HG03280 (cell line): ENCODE data around the gene RIPOR1.

ENCODE experiments used
- ATAC-seq: cut with Tn5 transposase; IDR thresholded peaks from one replicate; pipeline ENCODE4 v1.9.1; 2021; ENCODE audit warnings: mild to moderate bottlenecking, moderate library complexity; ENCODE audit not compliant: unreplicated experiment

RIPOR1 gene

DNA sequence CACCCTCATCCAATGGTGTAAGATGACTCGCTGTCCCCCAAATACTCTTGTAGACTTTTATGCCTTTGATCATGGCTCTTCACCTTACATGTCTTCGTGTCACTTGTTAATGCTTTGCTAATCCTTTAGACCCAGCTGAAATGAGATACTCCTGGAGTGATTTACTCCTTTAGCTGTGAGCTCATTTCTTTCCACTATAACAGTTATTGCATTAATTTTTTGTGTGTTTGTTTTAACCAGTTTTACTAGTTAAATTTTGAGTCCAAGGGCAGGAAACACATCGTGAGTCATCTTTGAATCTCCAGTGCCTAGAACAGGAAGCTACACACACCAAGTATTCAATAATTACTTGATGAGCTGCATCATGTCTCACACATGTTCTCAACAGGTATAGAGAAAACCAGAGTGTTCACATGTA lies 27.2 kb downstream of the RIPOR1 start:
- no peak for ATAC-seq

DNA sequence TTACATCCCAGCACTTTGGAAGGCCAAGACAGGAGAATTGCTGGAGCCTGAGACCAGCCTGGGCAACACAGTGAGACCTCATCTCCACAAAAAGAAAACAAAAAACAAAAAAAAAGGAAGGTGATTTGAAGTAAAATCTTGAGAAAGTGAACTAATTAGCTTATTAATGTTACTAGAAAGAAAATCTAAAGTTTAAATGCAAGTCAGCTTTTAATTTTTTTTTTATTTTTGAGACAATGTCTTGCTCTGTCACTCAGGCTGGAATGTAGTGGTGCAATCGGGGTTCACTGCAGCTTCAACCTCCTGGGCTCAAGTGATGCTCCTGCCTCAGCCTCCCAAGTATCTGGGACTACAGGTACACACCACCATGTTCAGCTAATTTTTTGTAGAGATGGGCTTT lies 30.2 kb downstream of the RIPOR1 start:
- no peak for ATAC-seq

DNA sequence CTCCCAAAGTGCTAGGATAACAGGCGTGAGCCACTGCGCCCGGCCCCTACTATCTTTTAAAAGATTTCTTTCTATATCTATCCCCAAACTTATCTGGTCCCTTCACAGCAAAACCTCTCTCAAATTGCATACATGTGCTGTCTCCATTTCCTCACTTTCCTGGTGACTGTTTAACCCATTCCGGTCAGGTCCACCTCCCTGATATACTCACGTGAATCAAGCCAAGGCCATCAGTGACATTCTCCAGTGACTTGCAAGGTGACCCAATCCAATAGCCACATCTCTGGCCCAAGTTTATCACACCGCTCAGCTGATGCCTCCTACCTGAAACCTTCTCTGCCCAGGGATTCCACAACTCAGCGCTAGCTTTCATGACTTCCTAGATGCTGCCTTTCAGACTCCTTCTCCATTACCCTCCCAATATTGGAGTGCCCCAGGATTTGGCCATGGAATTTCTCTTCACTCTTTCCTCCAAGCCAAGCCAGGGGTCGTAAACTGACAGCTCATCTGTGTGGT lies 32.3 kb downstream of the RIPOR1 start:
- ATAC-seq, result no peak

DNA sequence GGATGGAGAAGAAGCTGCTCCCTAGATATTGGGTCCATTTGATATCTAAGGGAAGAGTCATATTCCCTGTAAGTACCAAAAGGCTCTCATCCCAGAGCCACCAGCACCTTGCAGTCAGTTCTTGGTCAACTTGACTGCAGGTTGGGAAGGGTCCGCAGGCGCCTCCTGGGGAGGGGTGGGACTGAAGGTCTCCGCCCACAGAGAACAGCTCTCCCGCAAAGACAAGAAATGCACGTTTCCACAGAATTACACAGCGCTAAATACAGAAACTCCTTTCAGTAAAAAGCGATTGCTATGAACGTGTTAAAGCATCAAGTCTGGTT lies 32.8 kb downstream of the RIPOR1 start:
- no peak for ATAC-seq

DNA sequence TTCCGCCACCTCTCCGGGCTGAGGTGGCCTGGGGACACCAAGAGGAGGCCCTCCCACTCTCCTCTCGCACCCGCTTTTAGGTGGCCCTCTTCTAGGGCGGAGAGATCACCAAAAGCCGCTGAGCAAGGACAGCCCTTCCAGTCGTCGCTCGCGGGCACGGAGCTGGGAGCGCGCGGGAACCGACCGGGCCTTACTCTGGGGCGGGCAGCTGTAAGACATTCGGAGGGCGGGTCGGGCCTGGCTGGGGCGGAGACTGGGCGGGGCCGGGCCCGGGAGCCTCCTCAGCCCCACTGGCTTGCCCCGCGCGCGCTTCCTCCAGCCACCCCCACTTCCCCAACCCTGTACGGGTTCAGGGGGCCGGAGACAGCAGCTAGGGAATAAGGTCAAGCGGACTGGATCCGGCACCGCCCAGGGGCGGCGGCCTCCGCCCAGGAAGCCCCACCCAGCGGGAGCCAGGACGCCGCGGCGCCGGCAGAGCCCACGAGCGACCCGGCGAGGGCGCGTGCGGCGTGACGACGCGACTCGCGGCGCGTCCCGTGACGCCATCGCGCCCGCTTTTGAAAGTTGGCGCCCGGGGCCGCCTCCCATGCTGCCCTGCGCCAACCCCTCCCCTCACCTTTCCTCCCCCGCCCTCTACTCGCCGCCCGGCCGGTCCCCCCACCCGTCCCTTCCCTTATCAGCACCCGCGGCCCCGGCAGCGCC lies 33.3 kb downstream of the RIPOR1 start:
- peak; percentile 78 for ATAC-seq

DNA sequence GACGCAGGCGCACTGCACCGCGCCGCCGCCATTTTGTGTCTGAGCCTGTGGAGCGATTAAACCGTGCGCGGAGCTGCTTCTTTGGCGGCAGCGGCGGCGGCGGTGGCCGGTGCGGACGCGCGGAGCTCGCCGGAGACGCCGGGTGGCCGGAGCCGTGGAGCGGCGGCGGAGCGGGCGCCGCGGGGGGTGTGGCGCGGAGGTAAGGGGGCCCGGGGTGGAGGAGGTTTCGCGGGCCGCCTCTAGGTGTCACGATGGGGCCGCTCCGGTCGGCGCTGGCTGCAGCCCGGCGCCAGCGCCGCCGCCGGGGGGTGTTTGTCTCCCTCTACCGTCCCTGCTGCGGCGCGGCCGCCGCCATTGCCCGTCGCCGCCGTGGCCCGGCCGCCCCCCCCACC lies 33.9 kb downstream of the RIPOR1 start, which contains the start of gene CTCF:
Gene CTCF, plus strand, starts transcription at position 1 of the 392 bp plus-strand sequence. CDS start 48,307 bp downstream, outside the sequence.
- ATAC-seq, result peak; percentile 56

DNA sequence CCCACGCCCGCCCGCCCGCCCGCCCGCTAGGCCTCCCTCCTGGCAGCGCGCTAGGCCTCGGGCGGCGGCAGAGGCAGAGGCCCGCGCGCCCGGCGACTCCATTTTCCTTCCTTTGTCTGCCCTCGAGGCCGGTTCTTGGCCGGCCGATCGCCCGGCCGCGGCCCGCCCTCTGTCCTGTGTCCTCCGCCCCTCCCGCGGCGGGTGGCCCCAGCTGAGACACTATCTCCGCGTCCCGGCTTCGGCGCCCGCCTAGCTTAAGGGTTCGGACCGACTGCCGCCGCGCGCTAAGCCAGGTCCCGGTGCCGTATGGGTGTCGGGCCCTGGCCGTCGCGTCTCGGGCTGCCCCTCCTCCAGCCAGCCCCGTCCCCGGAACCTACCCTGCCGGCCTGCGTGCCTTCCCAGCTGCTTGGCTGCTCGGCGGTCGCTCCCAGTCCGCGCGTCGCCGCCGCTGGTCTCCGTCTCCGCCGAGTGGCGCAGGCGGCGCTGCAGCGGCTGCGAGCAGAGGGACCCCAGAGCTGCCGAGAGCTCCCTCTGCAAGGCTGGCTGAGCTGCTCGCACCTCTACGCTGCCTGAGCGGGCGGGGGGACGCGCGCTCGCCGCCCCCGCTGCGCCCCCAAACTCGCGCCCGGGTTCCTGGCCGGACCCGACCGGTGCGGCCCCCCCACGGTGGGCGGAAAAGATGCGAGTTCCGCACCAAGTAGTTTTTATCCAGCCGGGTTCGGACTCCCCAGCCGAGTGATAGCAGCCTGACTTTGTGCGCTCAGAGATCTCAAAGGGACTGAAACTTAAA lies 34.5 kb downstream of the RIPOR1 start:
- peak; percentile 10 for ATAC-seq

DNA sequence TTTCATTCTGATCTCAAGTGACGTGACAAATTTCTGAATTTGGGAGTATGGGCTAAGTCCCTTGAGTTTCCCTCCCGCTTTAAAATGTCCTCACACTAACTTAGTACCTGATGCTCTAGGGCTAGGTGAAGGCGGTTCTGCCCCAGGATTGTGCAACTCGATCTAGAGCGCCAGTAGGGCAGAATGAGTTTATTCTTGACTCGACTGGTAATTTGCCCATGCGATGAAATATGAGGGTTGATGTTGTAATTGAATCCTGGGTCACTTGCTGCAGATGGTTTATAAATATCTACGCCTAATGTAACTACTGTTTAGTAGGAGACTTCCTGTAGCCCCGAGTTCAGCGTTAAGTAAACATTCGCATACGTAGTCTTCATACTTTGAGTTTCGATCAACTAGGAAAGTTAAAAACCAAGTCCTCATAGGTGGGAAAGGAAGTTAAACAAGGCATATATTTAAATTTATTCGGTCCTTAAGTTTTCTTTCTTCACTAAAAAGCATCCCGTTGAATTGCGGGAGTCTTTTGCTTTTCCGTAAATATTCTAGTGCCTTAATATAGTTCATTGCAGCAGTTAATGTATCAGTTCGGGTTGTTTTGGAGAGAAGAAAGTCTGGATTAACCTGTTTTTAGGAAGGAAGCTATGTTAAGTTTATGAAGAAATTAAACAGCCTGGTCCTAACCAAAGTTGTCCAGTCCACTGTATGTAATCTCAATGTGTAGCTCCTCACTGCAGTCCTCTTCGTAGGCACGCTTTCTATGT lies 35.3 kb downstream of the RIPOR1 start:
- ATAC-seq, result no peak

DNA sequence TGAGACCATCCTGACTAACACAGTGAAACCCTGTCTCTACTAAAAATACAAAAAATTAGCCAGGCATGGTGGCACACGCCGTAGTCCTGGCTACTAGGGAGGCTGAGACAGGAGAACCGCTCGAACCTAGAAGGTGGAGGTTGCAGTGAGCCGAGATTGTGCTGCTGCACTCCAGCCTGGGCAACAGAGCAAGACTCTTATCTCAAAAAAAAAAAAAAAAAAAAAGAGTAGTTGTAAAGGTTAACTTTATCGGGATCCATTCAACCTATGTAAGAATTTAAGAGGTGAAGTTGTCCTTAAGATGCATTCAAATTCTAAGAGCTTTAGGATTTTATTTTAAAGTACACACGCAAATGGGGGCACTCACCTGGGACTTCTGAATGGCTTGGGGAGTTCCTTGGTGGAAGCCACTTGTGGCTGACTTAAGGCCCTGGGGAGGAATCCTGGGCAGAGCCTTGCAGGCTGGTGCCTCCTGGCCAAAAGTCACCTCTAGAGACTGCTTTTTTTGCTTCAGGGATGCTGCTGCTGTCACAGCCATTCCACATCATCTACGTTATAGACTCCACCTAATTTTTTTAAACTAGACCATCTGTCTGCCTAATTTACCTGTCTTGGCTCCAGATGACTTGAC lies 37.0 kb downstream of the RIPOR1 start:
- ATAC-seq, result no peak

DNA sequence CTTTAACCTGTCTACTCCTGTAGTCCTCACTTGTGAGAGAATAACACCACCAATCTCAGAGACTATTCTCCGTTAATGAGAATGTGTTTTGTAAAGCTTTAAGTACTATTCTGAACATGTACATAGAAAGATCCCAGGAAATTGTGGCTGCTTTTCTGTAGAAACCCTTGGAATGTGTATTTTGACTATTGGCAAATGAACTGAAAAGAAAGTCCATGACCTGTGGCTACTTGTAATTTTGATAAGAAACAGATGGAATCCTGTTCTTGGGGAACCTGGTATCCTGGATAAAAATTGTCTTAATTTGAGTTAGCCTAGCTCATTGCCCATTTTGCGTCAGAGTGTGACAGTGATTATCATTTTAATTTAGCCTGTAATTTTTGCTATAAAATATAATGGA lies 42.8 kb downstream of the RIPOR1 start:
- ATAC-seq, result no peak

DNA sequence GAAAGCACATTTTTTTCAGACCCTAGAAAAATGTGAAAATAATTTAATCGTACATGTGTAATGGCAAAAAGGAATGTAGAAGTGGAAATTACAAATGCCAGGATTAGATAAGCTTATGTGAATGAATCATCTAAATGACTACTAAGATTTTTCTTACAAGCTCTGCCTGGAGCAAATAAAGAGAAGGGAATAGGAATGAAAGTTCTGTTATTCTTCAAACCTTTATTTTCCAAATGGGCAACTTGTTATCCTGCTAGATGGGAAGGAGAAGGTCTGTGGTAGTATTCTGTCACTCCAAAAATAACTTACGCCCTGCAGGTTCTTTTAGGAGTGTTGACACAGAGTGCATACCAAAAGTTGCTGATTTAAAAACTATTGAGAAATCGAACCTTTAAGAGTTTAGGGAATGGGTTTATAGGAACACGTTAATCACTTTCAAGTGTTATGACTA lies 43.4 kb downstream of the RIPOR1 start:
- no peak for ATAC-seq

DNA sequence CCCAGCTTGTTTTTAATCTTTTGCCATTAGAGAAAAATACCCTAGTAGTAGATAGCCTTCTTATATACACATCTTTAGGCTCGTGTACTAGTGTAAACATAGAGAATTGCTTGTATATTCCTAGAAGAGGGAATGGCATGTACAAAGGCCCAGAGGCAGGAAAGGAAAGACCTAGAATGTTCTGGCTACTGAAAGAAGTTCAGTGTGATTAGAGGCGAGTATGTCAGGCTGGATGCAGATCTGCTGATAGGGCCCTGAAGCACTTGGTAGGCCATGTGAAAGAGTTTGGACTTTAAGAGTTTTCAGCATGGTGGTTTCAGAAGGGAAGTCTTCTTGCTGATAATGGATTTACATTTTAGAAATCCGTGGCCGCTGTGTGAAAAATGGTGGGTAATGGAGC lies 51.1 kb downstream of the RIPOR1 start:
- no peak for ATAC-seq

DNA sequence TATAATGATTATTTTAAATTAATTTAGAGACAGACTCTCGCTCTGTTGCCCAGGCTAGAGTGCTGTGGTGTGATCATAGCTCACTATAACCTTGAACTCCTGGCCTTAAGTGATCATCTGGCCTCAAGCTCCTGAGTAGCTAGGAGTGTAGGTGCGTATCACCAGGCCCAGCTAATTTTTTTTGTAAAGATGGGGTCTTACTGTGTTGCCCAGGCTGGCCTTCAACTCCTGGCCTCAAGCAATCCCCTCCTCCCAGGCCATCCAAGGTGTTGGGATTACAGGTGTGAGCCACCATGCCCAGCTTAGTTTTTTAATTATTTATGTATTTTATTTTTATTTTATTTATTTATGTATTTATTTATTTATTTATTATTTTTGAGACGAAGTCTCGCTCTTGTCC lies 51.6 kb downstream of the RIPOR1 start:
- no peak for ATAC-seq

DNA sequence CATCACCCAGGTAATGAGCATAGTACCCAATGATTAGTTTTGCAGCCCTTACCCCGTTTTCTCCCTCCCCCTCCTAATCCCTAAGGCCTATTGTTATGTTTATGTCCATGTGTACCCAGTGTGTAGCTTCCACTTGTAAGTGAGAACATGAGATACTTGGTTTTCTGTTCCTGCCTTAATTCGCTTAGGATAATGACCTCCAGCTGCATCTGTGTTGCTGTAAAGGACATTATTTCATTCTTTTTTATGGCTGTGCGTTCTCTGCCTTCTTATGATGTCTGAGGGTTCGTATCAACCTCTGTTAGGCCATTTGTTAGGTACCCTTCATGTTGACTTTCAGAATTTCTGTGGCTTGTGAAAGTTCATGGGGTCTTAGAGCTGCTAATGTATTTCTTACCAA lies 64.7 kb downstream of the RIPOR1 start:
- no peak for ATAC-seq

DNA sequence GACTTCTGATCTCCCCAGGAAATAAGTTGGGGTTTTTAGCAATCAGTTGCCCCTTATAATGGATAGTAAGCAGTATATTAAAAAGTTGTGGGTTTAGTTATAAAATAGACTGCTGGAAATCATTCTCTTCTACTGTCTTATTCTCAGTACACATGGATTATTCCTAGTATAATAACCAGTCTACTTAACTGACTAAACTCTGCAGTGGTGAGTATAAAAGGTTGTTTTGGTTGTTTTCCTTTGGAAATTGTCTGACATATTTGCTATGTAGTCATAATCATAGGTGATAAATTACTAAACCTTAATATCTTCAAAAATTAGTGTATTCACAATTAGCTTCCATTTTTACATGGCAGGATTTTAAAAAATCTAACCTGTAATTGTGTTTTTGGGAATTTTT lies 65.1 kb downstream of the RIPOR1 start:
- no peak for ATAC-seq

DNA sequence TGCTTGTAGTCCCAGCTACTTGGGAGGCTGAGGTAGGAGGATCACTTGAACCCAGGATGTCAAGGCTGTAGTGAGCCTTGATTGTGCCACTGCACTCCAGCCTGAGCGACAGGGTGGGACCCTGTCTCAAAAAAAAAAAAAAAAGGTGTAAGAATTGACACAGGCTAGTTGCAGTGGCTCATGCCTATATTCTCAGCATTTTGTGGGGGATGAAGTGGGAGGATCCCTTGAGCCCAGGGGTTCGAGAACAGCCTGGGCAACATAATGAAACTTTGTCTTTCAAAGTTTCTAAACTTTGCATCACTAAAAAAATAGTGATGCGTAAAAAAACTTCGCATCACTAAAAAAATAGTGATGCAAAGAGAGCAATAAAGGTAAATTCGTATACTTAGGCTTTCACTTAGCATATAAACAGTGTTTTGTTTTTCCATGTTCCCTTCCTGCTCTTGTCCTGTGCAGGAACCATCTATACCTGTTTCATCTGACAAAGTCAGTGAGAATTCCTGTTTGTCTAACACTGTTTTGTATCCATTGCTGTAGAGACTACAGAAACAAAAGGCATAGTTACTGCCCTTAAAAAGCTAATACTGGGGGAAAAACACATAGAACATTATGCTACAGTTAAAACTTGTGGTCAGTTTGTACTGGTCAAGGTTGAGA lies 65.8 kb downstream of the RIPOR1 start:
- ATAC-seq, result no peak

DNA sequence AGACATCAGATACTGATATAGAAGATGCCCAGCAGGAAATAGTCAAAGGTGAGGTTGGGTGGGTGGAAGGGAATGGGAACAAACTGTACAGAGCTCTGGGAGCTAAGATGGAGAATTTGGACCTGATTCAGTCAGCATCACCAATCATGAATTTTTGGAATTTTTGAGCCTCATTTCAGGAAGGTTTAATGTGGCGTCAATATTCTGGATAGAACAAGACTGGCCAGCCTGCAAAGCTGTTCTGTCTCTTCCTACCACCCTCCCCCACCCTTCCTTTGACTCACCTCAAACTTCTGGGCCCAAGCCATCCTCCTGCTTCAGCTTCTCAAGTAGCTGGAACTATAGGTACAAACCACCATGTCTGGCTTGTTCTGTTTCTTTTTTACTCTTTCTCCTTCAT lies 66.3 kb downstream of the RIPOR1 start:
- ATAC-seq, result no peak
